Immature natural killer cell (primary cell): ENCODE results near the gene MATN4. TPM values are rescaled to one million over a fixed set of nuclear protein-coding genes. Genes with fewer than 3 reads are reported as not detected.
A peak's percentile ranks its signal among the peaks of the same experiment; 100 is the strongest.
"Not testable (repeated sequence)": the region's sequence is repeated elsewhere in the genome, so short reads cannot be mapped to it uniquely, and the experiment has no call there.

Experiments
- DNase-seq, 3 donors: peaks; one replicate each; pipeline ENCODE4 v3.0.0; 2022; ENCODE audit warnings: mixed read lengths in 1 of 3
- H3K27ac Mint-ChIP-seq, 6 donors: one replicate each; pipeline ENCODE4 v1.8.0; 2020; ENCODE audit warnings: mixed read lengths in 6 of 6, mild to moderate bottlenecking in 5 of 6, inconsistent platforms in 4 of 6, moderate library complexity in 3 of 6
- H3K27me3 Mint-ChIP-seq, 3 donors: one replicate each; pipeline ENCODE4 v1.8.0; 2020 to 2021; ENCODE audit warnings: low read depth in 3 of 3, mild to moderate bottlenecking in 3 of 3, mixed read lengths in 3 of 3, moderate library complexity in 3 of 3, inconsistent platforms in 1 of 3
- H3K36me3 Mint-ChIP-seq, 3 donors: one replicate each; pipeline ENCODE4 v1.8.0; 2020; ENCODE audit warnings: mixed read lengths in 3 of 3, inconsistent platforms in 2 of 3, mild to moderate bottlenecking in 2 of 3
- H3K4me1 Mint-ChIP-seq, 2 donors: one replicate each; pipeline ENCODE4 v1.8.0; 2020; ENCODE audit warnings: inconsistent platforms in 2 of 2, mild to moderate bottlenecking in 2 of 2, mixed read lengths in 2 of 2, moderate library complexity in 1 of 2
- H3K4me3 Mint-ChIP-seq, 5 donors: one replicate each; pipeline ENCODE4 v1.8.0; 2020; ENCODE audit warnings: mild to moderate bottlenecking in 5 of 5, mixed read lengths in 5 of 5, inconsistent platforms in 3 of 5, moderate library complexity in 3 of 5
- H3K9me3 Mint-ChIP-seq, 6 donors: one replicate each; pipeline ENCODE4 v1.8.0; 2020; ENCODE audit warnings: mild to moderate bottlenecking in 6 of 6, mixed read lengths in 6 of 6, inconsistent platforms in 4 of 6, moderate library complexity in 3 of 6
- polyA plus RNA-seq, 3 donors: library from polyadenylated mRNA; unstranded; fragments of 300-500 nt; fragmentation: Illumina TruSeq; gene quantifications; one replicate each; pipeline ENCODE4 v1.2.3, GENCODE V29; 2021

MATN4 gene
- not detected for polyA plus RNA-seq

- no peak within 1 kb of the TSS for H3K27ac Mint-ChIP-seq
- no peaks in the 10 kb centered on the region for H3K36me3 Mint-ChIP-seq
These were observed at the start of gene MATN4 for GRCh38 chr20:45308117-45308778. Gene MATN4 (minus strand): TSS chr20:45308299. CDS start chr20:45305582, 2,717 bp downstream.

GRCh38 chr20:45355209-45356084 is 47.3 kb upstream of the MATN4 start:
- Mint-ChIP-seq H3K4me1 (no peaks in the 10 kb centered on the region), H3K27me3 (peaks cover 0 to 3% (median 0%) of the 10 kb centered on the region in 3 donors), H3K36me3 (no peaks in the 10 kb centered on the region), H3K4me3 (no peak overlapping the region), H3K27ac (no peak overlapping the region), H3K9me3 (no peaks in the 10 kb centered on the region)
- no peak for DNase-seq

More at GRCh38 chr20:45308117-45308778, at the start of gene MATN4:
- Mint-ChIP-seq H3K27me3 (peaks cover 13 to 21% (median 14%) of the 10 kb centered on the region in 3 donors), H3K4me3 (no peak within 1 kb of the TSS), H3K4me1 (peaks cover 0 to 6% of the 10 kb centered on the region in 2 donors), H3K9me3 (no peaks in the 10 kb centered on the region)
- DNase-seq, result no peak

- H3K9me3 Mint-ChIP-seq, result no peaks in the 10 kb centered on the region
- H3K4me3 Mint-ChIP-seq, result no peak overlapping the region
- no peaks in the 10 kb centered on the region for H3K36me3 Mint-ChIP-seq
- no peak for DNase-seq
- peaks cover 0 to 3% (median 0%) of the 10 kb centered on the region in 3 donors for H3K27me3 Mint-ChIP-seq
- H3K27ac Mint-ChIP-seq, result no peak overlapping the region
- H3K4me1 Mint-ChIP-seq, result no peaks in the 10 kb centered on the region
These were observed 46.5 kb upstream of the MATN4 start for GRCh38 chr20:45354423-45355208.

GRCh38 chr20:45353746-45354145 is 45.6 kb upstream of the MATN4 start:
- no peaks in the 10 kb centered on the region for H3K4me1 Mint-ChIP-seq

GRCh38 chr20:45352729-45353128 is 44.6 kb upstream of the MATN4 start:
- Mint-ChIP-seq H3K4me1 (peaks cover 1 to 2% of the 10 kb centered on the region in 2 donors), H3K4me3 (no peak overlapping the region), H3K27me3 (peaks cover 0 to 1% (median 0%) of the 10 kb centered on the region in 3 donors), H3K36me3 (no peaks in the 10 kb centered on the region), H3K9me3 (no peaks in the 10 kb centered on the region), H3K27ac (no peak overlapping the region)
- DNase-seq, result no peak

More at GRCh38 chr20:45353746-45354145, 45.6 kb upstream of the MATN4 start:
- no peak for DNase-seq
- no peak overlapping the region for H3K4me3 Mint-ChIP-seq
- H3K36me3 Mint-ChIP-seq, result no peaks in the 10 kb centered on the region
- H3K9me3 Mint-ChIP-seq, result no peaks in the 10 kb centered on the region
- peaks cover 0 to 3% (median 0%) of the 10 kb centered on the region in 3 donors for H3K27me3 Mint-ChIP-seq
- H3K27ac Mint-ChIP-seq, result no peak overlapping the region

GRCh38 chr20:45350795-45351194 is 42.7 kb upstream of the MATN4 start:
- not testable (repeated sequence) for H3K9me3 Mint-ChIP-seq, H3K27me3 Mint-ChIP-seq, H3K36me3 Mint-ChIP-seq, H3K4me3 Mint-ChIP-seq, H3K27ac Mint-ChIP-seq, DNase-seq
- H3K4me1 Mint-ChIP-seq, result peaks cover 8 to 14% of the 10 kb centered on the region in 2 donors

- no peaks in the 10 kb centered on the region for H3K36me3 Mint-ChIP-seq
- H3K27me3 Mint-ChIP-seq, result peaks cover 3 to 4% (median 3%) of the 10 kb centered on the region in 3 donors
- peaks cover 8 to 14% of the 10 kb centered on the region in 2 donors for H3K4me1 Mint-ChIP-seq
- no peak overlapping the region for H3K27ac Mint-ChIP-seq
- no peak overlapping the region for H3K4me3 Mint-ChIP-seq
- no peak for DNase-seq
- no peaks in the 10 kb centered on the region for H3K9me3 Mint-ChIP-seq
These were observed 42.1 kb upstream of the MATN4 start for GRCh38 chr20:45350217-45350616.

- Mint-ChIP-seq H3K9me3 (no peaks in the 10 kb centered on the region), H3K27ac (no peak within 1 kb of the TSS), H3K27me3 (peaks cover 3 to 5% (median 4%) of the 10 kb centered on the region in 3 donors), H3K4me1 (peaks cover 8 to 14% of the 10 kb centered on the region in 2 donors), H3K36me3 (no peaks in the 10 kb centered on the region), H3K4me3 (peak within 1 kb of the TSS; percentile 53 to 73 (median 68))
- peak; percentile 19 to 33 (median 26) for DNase-seq
These were observed 40.1 kb upstream of the MATN4 start, which contains the start of gene SDC4 for GRCh38 chr20:45347936-45348778. Gene SDC4 (minus strand): TSS chr20:45348424. CDS start chr20:45348384, 40 bp downstream.

- H3K27ac Mint-ChIP-seq, result no peak overlapping the region
- peak overlapping the region; percentile 50 to 73 (median 68) for H3K4me3 Mint-ChIP-seq
- H3K4me1 Mint-ChIP-seq, result peaks cover 8 to 14% of the 10 kb centered on the region in 2 donors
- DNase-seq, result no peak
- no peaks in the 10 kb centered on the region for H3K9me3 Mint-ChIP-seq
- H3K36me3 Mint-ChIP-seq, result no peaks in the 10 kb centered on the region
- H3K27me3 Mint-ChIP-seq, result peaks cover 3 to 5% (median 4%) of the 10 kb centered on the region in 3 donors
These were observed 39.3 kb upstream of the MATN4 start for GRCh38 chr20:45347297-45347935.

- no peaks in the 10 kb centered on the region for H3K36me3 Mint-ChIP-seq
- H3K27me3 Mint-ChIP-seq, result peaks cover 3 to 5% (median 4%) of the 10 kb centered on the region in 3 donors
- peak overlapping the region in 3 of 5 donors; percentile 5 to 73 (median 50) for H3K4me3 Mint-ChIP-seq
- peaks cover 8 to 14% of the 10 kb centered on the region in 2 donors for H3K4me1 Mint-ChIP-seq
- no peak overlapping the region for H3K27ac Mint-ChIP-seq
- no peaks in the 10 kb centered on the region for H3K9me3 Mint-ChIP-seq
- DNase-seq, result no peak
These were observed 38.8 kb upstream of the MATN4 start for GRCh38 chr20:45346851-45347250.

GRCh38 chr20:45346291-45346718 is 38.2 kb upstream of the MATN4 start:
- peaks cover 3 to 5% (median 4%) of the 10 kb centered on the region in 3 donors for H3K27me3 Mint-ChIP-seq
- H3K36me3 Mint-ChIP-seq, result no peaks in the 10 kb centered on the region
- H3K4me1 Mint-ChIP-seq, result peaks cover 8 to 14% of the 10 kb centered on the region in 2 donors
- peak overlapping the region in 1 of 5 donors; percentile 50 for H3K4me3 Mint-ChIP-seq
- DNase-seq, result no peak
- H3K27ac Mint-ChIP-seq, result no peak overlapping the region
- H3K9me3 Mint-ChIP-seq, result no peaks in the 10 kb centered on the region
